Spleen (tissue), 11 donors: ENCODE data around the gene PTPN9. TPM values are rescaled to one million over a fixed set of nuclear protein-coding genes. Genes with fewer than 3 reads are reported as not detected.
A peak's percentile ranks its signal among the peaks of the same experiment; 100 is the strongest.

Source experiments
- DNase-seq: peaks from one replicate; pipeline ENCODE4 v3.0.0-alpha.2; 2020
- H3K27ac ChIP-seq, 8 donors: fragments of 200-600 bp; sonication (generic) in 7 of 8; 1 replicate in 4 of 8; 2 replicates in 4 of 8; pipeline versions ENCODE4 v1.5.0 to v1.8.0; 2016 to 2021; ENCODE audit warnings: inconsistent platforms in 4 of 8, mild to moderate bottlenecking in 4 of 8, moderate library complexity in 1 of 8
- H3K27me3 ChIP-seq, 7 donors: fragments of 200-600 bp; sonication (generic) in 6 of 7; replicated peaks in 1 of 7; 1 replicate in 4 of 7; 2 replicates in 3 of 7; pipeline versions ENCODE4 v1.5.0 to v1.8.0; 2016 to 2021; ENCODE audit warnings: inconsistent platforms in 3 of 7, mild to moderate bottlenecking in 1 of 7
- H3K36me3 ChIP-seq, 6 donors: fragments of 200-600 bp; sonication (generic) in 5 of 6; 1 replicate in 4 of 6; 2 replicates in 2 of 6; pipeline versions ENCODE4 v1.5.0 to v1.8.0; 2016 to 2021; ENCODE audit warnings: inconsistent platforms in 2 of 6
- H3K4me1 ChIP-seq, 6 donors: fragments of 200-600 bp; sonication (generic) in 5 of 6; 1 replicate in 3 of 6; 2 replicates in 3 of 6; pipeline versions ENCODE4 v1.5.0 to v1.8.0; 2016 to 2021; ENCODE audit warnings: inconsistent platforms in 3 of 6
- H3K4me3 ChIP-seq, 8 donors: fragments of 200-600 bp; sonication (generic) in 7 of 8; 1 replicate in 4 of 8; 2 replicates in 4 of 8; pipeline versions ENCODE4 v1.5.0 to v1.8.0; 2016 to 2021; ENCODE audit warnings: inconsistent platforms in 4 of 8, mild to moderate bottlenecking in 4 of 8, moderate library complexity in 2 of 8
- H3K9me3 ChIP-seq, 8 donors: fragments of 200-600 bp; sonication (generic) in 7 of 8; 1 replicate in 4 of 8; 2 replicates in 4 of 8; pipeline versions ENCODE4 v1.5.0 to v1.8.0; 2016 to 2021; ENCODE audit warnings: inconsistent platforms in 4 of 8
- POLR2A ChIP-seq, 3 donors: fragments of 450-650 bp; IDR thresholded peaks; one replicate each; pipeline ENCODE4 v1.5.1; 2017; ENCODE audit warnings: antibody characterized with exemption in 3 of 3, mild to moderate bottlenecking in 1 of 3
- POLR2AphosphoS5 ChIP-seq, 3 donors: sonication (generic); formaldehyde crosslinking; IDR thresholded peaks; one replicate each; pipeline ENCODE4 v1.5.1; 2017; ENCODE audit warnings: antibody characterized with exemption in 3 of 3
- WGBS, 5 donors: extraction: QIAGEN DNeasy Blood & Tissue Kit in 3 of 5; methylation state at CpG; one replicate each; pipeline versions ENCODE4 v1.1.5 to v1.1.7; 2013 to 2018; 5-methylcytosine and 5-hydroxymethylcytosine counted together
- intact Hi-C: fragments of 100-400 bp; cut with DNase I; formaldehyde crosslinking; loops from one replicate; pipeline ENCODE4 v1.15.0; 2023; ENCODE audit warnings: low total_unique reads
- polyA plus RNA-seq, 3 donors: library from polyadenylated mRNA; stranded (reverse); fragments of 200-250 nt; gene quantifications; one replicate each; pipeline ENCODE4 v1.2.1, GENCODE V29; 2013
- total RNA-seq, 7 donors: library from RNA; depleted of rRNA in 3 of 7; stranded (reverse); fragments of >200 nt in 3 of 7; fragmentation: NEBNext Ultra II Directional in 4 of 7; extraction: Animal tissue kit (Norgen Biotek cat#: 25700) in 4 of 7; gene quantifications; one replicate each; pipeline versions ENCODE4 v1.1.0 to v1.2.1, GENCODE V29; 2016 to 2021
- TF ChIP-seq, protein P1 (sequence below), 11 experiments: fragments of 200-600 bp in 7 of 11; fragments of 450-650 bp in 4 of 11; sonication (generic) in 4 of 11; IDR thresholded peaks in 8 of 11; conservative IDR thresholded peaks in 3 of 11; 1 replicate in 7 of 11; 2 replicates in 4 of 11; pipeline versions ENCODE4 v1.4.0 to v1.8.0; 2016 to 2021; ENCODE audit warnings: antibody characterized with exemption in 11 of 11, inconsistent platforms in 4 of 11, mild to moderate bottlenecking in 1 of 11
- donor health status: healthy with polysubstance abuse.
- donor health status: DM: no; HTN: no; CAD: no; lungs with moderate emphysema.
- donor health status: DM: no; HTN: no; CAD: no.
- donor health status: Bipolar disorder and iron deficiency.
- donor health status: healthy.
- donor health status: DM: no; HTN: no; CAD: no.
- donor health status: DM: yes; HTN: yes; CAD: no.

PTPN9 gene
- total and polyA plus RNA-seq, 10 donors = 4.6 to 32.5 (median 22.3) TPM

DNA sequence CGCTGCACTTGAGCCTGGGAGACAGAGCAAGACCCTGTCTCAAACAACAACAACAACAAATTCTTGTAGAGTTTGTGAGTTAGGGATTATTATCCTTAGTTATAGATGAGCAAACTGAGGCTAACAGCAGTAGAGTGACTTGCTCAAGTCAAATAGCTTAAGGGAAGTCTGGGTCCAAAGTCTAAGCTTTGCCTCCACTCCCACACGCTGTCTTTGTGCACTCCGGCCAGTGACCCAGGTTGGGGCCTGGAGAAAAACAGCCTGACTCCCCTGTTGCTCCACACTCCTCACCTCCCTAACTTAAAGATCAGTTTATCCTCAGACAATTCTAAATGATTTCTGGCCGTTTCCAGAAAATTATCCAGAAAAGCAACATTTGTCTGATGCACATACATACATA, 118.5 kb downstream of the PTPN9 start:
- 78 to 94% (median 87%) methylated on average over 4 of the region's 4 CpGs for WGBS, 5 donors
- intact Hi-C loops = no loop called here
- Histone ChIP-seq H3K9me3 (no peaks in the 10 kb centered on the region), H3K4me1 (peaks cover 4 to 16% (median 11%) of the 10 kb centered on the region in 6 donors), H3K27ac (no peak overlapping the region), H3K36me3 (peaks cover 0 to 7% (median 0%) of the 10 kb centered on the region in 6 donors), H3K4me3 (no peak overlapping the region), H3K27me3 (no peaks in the 10 kb centered on the region)
- no peak for TF ChIP-seq POLR2A (IDR thresholded peaks at IDR 0.05)
- TF ChIP-seq, protein P1, sequence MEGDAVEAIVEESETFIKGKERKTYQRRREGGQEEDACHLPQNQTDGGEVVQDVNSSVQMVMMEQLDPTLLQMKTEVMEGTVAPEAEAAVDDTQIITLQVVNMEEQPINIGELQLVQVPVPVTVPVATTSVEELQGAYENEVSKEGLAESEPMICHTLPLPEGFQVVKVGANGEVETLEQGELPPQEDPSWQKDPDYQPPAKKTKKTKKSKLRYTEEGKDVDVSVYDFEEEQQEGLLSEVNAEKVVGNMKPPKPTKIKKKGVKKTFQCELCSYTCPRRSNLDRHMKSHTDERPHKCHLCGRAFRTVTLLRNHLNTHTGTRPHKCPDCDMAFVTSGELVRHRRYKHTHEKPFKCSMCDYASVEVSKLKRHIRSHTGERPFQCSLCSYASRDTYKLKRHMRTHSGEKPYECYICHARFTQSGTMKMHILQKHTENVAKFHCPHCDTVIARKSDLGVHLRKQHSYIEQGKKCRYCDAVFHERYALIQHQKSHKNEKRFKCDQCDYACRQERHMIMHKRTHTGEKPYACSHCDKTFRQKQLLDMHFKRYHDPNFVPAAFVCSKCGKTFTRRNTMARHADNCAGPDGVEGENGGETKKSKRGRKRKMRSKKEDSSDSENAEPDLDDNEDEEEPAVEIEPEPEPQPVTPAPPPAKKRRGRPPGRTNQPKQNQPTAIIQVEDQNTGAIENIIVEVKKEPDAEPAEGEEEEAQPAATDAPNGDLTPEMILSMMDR (IDR thresholded peaks at IDR 0.05 in 8 of 11, conservative IDR thresholded peaks at IDR 0.05 in 3 of 11) = no peak
- no peak for TF ChIP-seq POLR2AphosphoS5 (IDR thresholded peaks at IDR 0.05)
- no peak for DNase-seq

DNA sequence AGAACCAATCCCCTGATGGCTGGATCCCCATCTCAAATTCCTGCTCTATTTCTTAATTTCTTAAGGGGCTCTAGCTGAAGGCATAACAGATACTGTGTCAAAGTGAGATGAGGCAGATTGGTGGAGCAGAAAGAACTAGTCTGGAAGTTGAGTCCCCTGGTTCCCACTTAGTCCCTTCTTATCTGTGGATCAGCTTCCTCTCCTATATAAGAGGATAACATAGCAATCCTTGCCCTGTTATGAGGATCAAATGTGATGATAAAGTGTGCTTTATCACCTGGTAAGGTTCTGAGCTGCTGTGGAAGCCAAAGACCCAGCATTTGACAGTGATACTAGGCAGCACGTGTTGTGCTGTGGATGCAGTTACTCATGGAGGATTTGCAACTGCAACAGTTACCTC, 119.5 kb downstream of the PTPN9 start:
- H3K36me3 ChIP-seq = no peaks in the 10 kb centered on the region
- H3K9me3 ChIP-seq = no peaks in the 10 kb centered on the region
- H3K4me3 ChIP-seq = no peak overlapping the region
- no peak overlapping the region for H3K27ac ChIP-seq
- 73 to 100% (median 85%) methylated on average over 1 of the region's 1 CpG for WGBS, 5 donors
- no peak for TF ChIP-seq POLR2AphosphoS5 (IDR thresholded peaks at IDR 0.05)
- no peak for TF ChIP-seq POLR2A (IDR thresholded peaks at IDR 0.05)
- TF ChIP-seq, protein P1 (IDR thresholded peaks at IDR 0.05 in 8 of 11, conservative IDR thresholded peaks at IDR 0.05 in 3 of 11) = no peak
- intact Hi-C loops = loop anchor here (10.0 kb wide), 1 partner anchor 85 kb away; no protein-coding TSS in a partner anchor
- no peak for DNase-seq
- H3K27me3 ChIP-seq = no peaks in the 10 kb centered on the region
- peaks cover 4 to 16% (median 11%) of the 10 kb centered on the region in 6 donors for H3K4me1 ChIP-seq

- no peaks in the 10 kb centered on the region for H3K36me3 ChIP-seq
- no peaks in the 10 kb centered on the region for H3K9me3 ChIP-seq
- peak overlapping the region in 4 of 8 donors; percentile 98 to 99 (median 98) for H3K27ac ChIP-seq
- intact Hi-C loops = loop anchor here (10.0 kb wide), 1 partner anchor 82 kb away; no protein-coding TSS in a partner anchor
- H3K27me3 ChIP-seq = no peaks in the 10 kb centered on the region
- TF ChIP-seq POLR2AphosphoS5 (IDR thresholded peaks at IDR 0.05) (no peak), POLR2A (IDR thresholded peaks at IDR 0.05) (no peak)
- TF ChIP-seq, protein P1 (IDR thresholded peaks at IDR 0.05 in 8 of 11, conservative IDR thresholded peaks at IDR 0.05 in 3 of 11) = no peak
- peak overlapping the region in 2 of 8 donors; percentile 92 for H3K4me3 ChIP-seq
- DNase-seq = no peak
- 57 to 72% (median 64%) methylated on average over 6 of the region's 6 CpGs for WGBS, 5 donors
- H3K4me1 ChIP-seq = peaks cover 8 to 35% (median 25%) of the 10 kb centered on the region in 6 donors
Measured at GRCh38 chr15:75456710-75457109, 122.4 kb downstream of the PTPN9 start.

- Histone ChIP-seq H3K27me3 (no peaks in the 10 kb centered on the region), H3K9me3 (no peaks in the 10 kb centered on the region), H3K27ac (peak overlapping the region; percentile 95 to 99 (median 98)), H3K4me1 (peaks cover 8 to 35% (median 25%) of the 10 kb centered on the region in 6 donors), H3K4me3 (peak overlapping the region; percentile 87 to 99 (median 92)), H3K36me3 (no peaks in the 10 kb centered on the region)
- no peak for DNase-seq
- 3 to 4% (median 3%) methylated on average over 18 to 24 of the region's 24 CpGs for WGBS, 5 donors
- peak; percentile 41 to 60 (median 46) for TF ChIP-seq POLR2AphosphoS5 (IDR thresholded peaks at IDR 0.05)
- TF ChIP-seq, protein P1 (IDR thresholded peaks at IDR 0.05 in 8 of 11, conservative IDR thresholded peaks at IDR 0.05 in 3 of 11) = peak in 1 of 11 experiments; percentile 13
- no peak for TF ChIP-seq POLR2A (IDR thresholded peaks at IDR 0.05)
- intact Hi-C loops = loop anchor here (10.0 kb wide), 1 partner anchor 81 kb away; no protein-coding TSS in a partner anchor
Measured at GRCh38 chr15:75455982-75456531, 123.1 kb downstream of the PTPN9 start.
